ENCODE measurements around the gene NFIB.

- TF ChIP-seq CTCF (IDR thresholded peaks at IDR 0.05) (no peak), FOSB (CRISPR knock-in tag; IDR thresholded peaks at IDR 0.05) (no peak), EP300 (IDR thresholded peaks at IDR 0.05) (no peak), REST (IDR thresholded peaks at IDR 0.05) (no peak)
Measured at GRCh38 chr9:14205463-14205862, 108.5 kb downstream of the NFIB start.

Measured in A549 (cell line).